PC-9 (cell line): ENCODE measurements around the gene CST9. TPM values are rescaled to one million over a fixed set of nuclear protein-coding genes. Genes with fewer than 3 reads are reported as not detected.

Experiments
- BruUV-seq: library from RNA; stranded (reverse); fragments of 400-500 nt; replicated peaks from 2 replicates; lab custom pipeline; 2021; lab: Mats Ljungman, UMichigan
- CTCF ChIA-PET: fragments of 300-600 bp; sonication (Branson Sonifier 250); formaldehyde crosslinking; loops from one replicate; lab custom pipeline; 2022; ENCODE audit warnings: antibody characterized with exemption; lab: Charles Lee
- POLR2A ChIA-PET: fragments of 300-600 bp; sonication (Branson Sonifier 250); formaldehyde crosslinking; loops from one replicate; lab custom pipeline; 2022; ENCODE audit warnings: antibody characterized with exemption; ENCODE audit not compliant: unreplicated experiment; lab: Charles Lee
- DNase-seq, 2 experiments: peaks; one replicate each; pipeline versions ENCODE4 v3.0.0 to v3.0.0-alpha.2; 2015 to 2022; ENCODE audit warnings: mixed read lengths in 1 of 2
- H2AFZ ChIP-seq: fragments of 200-600 bp; sonication (generic); 2 replicates; pipeline ENCODE4 v1.8.1; 2017; ENCODE audit warnings: antibody characterized with exemption
- H3F3A ChIP-seq: fragments of 200-600 bp; sonication (generic); 2 replicates; pipeline ENCODE4 v1.8.1; 2017; ENCODE audit warnings: antibody characterized with exemption, mild to moderate bottlenecking, low read depth; ENCODE audit not compliant: insufficient read depth
- H3K27ac ChIP-seq: fragments of 200-600 bp; sonication (generic); 2 replicates; pipeline ENCODE4 v1.6.1; 2016; ENCODE audit warnings: mixed run types
- H3K27me3 ChIP-seq: fragments of 200-600 bp; sonication (generic); 2 replicates; pipeline ENCODE4 v1.6.1; 2016; ENCODE audit warnings: low read depth, mixed run types; ENCODE audit not compliant: insufficient read depth
- H3K36me3 ChIP-seq: fragments of 200-600 bp; sonication (generic); 2 replicates; pipeline ENCODE4 v1.6.1; 2016; ENCODE audit warnings: low read depth, mixed run types
- H3K4me1 ChIP-seq: fragments of 200-600 bp; sonication (generic); replicated peaks from 2 replicates; pipeline ENCODE4 v1.6.1; 2016; ENCODE audit warnings: mixed run types; ENCODE audit not compliant: insufficient read depth
- H3K4me2 ChIP-seq: fragments of 200-600 bp; sonication (generic); 2 replicates; pipeline ENCODE4 v1.6.1; 2017; ENCODE audit warnings: mixed run types
- H3K4me3 ChIP-seq: fragments of 200-600 bp; sonication (generic); 2 replicates; pipeline ENCODE4 v1.6.1; 2016; ENCODE audit warnings: mixed run types
- H3K79me2 ChIP-seq: fragments of 200-600 bp; sonication (generic); 2 replicates; pipeline ENCODE4 v1.6.1; 2017; ENCODE audit warnings: low read depth, mixed run types
- H3K9me2 ChIP-seq: fragments of 200-600 bp; sonication (generic); 2 replicates; pipeline ENCODE4 v1.8.1; 2017; ENCODE audit warnings: mild to moderate bottlenecking; ENCODE audit not compliant: insufficient read depth
- H3K9me3 ChIP-seq: fragments of 200-600 bp; sonication (generic); 2 replicates; pipeline ENCODE4 v1.8.1; 2016; ENCODE audit warnings: low read depth; ENCODE audit not compliant: insufficient read depth
- H4K20me1 ChIP-seq: fragments of 200-600 bp; sonication (generic); 2 replicates; pipeline ENCODE4 v1.8.1; 2017; ENCODE audit not compliant: insufficient read depth
- EZH2 ChIP-seq: fragments of 200-600 bp; sonication (generic); IDR thresholded peaks from 2 replicates; pipeline ENCODE4 v1.8.0; 2017; ENCODE audit warnings: antibody characterized with exemption, low read depth
- intact Hi-C: fragments of 100-400 bp; cut with micrococcal nuclease; formaldehyde crosslinking; loops from one replicate; pipeline ENCODE4 v1.10.0; 2022; ENCODE audit not compliant: unreplicated experiment
- total RNA-seq: library from RNA; stranded (reverse); gene quantifications from 2 replicates; pipeline ENCODE4 v1.2.3, GENCODE V29; 2021
- TF ChIP-seq, protein P1 (sequence below): fragments of 200-600 bp; sonication (generic); conservative IDR thresholded peaks from 2 replicates; pipeline ENCODE4 v1.6.1; 2017; ENCODE audit warnings: mixed run types, antibody characterized with exemption, mild to moderate bottlenecking, moderate library complexity

The CST9 gene
- total RNA-seq, 1 experiment from 2014 or later = not detected

DNA sequence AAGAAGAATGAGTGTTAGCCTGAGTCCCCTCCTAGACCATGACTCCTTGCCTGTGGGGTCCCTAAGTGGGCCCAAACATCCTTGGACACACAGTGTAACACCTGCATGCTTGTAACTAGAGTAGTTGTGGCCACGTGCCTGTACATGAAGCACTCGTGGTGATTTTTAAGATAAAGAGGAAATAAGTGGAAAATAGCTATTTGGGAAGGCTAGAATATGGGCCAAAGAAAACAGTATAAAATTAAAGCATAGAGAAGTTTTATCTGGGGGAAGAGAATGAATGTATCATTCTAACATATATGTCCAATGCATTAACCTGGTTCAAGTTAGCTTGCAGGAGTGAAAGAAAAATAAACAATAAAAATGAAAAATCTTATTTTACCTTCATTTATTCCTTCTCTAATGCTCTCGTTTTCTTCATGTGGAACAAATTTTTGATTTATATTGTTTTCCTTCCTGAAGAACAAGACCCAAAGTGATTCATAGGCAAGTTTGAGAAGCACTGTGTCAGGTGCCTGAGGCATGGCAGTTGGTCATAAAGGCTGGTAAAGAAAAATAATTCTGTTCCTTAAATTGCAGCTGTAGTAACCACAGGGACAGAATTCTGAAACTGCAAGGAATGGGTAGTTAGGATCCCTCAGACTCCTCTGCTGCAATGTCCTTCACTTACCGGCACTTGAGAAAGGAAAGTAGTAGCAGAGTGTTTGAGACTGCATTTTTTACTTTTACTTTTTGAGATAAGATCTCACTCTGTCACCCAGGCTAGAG is 40.6 kb upstream of the CST9 start:
- no peak for TF ChIP-seq EZH2
- TF ChIP-seq, protein P1, sequence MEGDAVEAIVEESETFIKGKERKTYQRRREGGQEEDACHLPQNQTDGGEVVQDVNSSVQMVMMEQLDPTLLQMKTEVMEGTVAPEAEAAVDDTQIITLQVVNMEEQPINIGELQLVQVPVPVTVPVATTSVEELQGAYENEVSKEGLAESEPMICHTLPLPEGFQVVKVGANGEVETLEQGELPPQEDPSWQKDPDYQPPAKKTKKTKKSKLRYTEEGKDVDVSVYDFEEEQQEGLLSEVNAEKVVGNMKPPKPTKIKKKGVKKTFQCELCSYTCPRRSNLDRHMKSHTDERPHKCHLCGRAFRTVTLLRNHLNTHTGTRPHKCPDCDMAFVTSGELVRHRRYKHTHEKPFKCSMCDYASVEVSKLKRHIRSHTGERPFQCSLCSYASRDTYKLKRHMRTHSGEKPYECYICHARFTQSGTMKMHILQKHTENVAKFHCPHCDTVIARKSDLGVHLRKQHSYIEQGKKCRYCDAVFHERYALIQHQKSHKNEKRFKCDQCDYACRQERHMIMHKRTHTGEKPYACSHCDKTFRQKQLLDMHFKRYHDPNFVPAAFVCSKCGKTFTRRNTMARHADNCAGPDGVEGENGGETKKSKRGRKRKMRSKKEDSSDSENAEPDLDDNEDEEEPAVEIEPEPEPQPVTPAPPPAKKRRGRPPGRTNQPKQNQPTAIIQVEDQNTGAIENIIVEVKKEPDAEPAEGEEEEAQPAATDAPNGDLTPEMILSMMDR = no peak
- Histone ChIP-seq H2AFZ (no peak overlapping the region), H3K9me2 (no peaks in the 10 kb centered on the region), H3K36me3 (no peaks in the 10 kb centered on the region), H3K4me1 (peaks cover 36% of the 10 kb centered on the region), H3K4me2 (peak overlapping the region; percentile 28), H3K27me3 (no peaks in the 10 kb centered on the region), H3K4me3 (no peak overlapping the region), H3K79me2 (no peaks in the 10 kb centered on the region), H3K9me3 (no peaks in the 10 kb centered on the region), H3K27ac (peak overlapping the region; percentile 37; the same call in 1 of the 2 replicates), H3F3A (peaks cover 35% of the 10 kb centered on the region), H4K20me1 (no peaks in the 10 kb centered on the region)
- CTCF ChIA-PET = no interaction called here
- BruUV-seq = no TSS peak
- DNase-seq = peak in 1 of 2 experiments; percentile 89
- POLR2A ChIA-PET = no interaction called here
- intact Hi-C loops = loop anchor here (10.0 kb wide), 1 partner anchor 449 kb away; no protein-coding TSS in a partner anchor

DNA sequence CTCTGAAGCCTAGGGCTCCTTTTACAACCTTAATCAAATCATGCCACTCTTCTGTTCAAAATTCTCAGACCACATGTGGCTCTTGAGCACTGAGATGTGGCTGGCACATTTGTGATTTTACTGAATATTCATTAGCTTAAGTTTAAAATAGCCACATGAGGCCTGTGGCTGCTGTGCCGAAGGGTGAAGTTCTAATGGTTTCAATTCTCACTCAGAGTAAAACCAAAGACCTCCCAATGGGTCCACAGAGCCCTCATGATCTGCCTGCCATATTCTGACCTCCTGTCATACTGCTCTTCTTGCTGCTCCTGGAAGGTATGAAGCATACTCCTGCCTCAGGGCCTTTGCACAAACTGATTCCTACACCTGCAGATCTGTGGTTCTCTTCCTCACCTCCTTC is 39.9 kb upstream of the CST9 start:
- Histone ChIP-seq H2AFZ (no peak overlapping the region), H3K9me2 (no peaks in the 10 kb centered on the region), H3K4me2 (no peak overlapping the region), H3K4me1 (peaks cover 43% of the 10 kb centered on the region), H3K27ac (no peak overlapping the region), H3K4me3 (no peak overlapping the region), H3F3A (peaks cover 42% of the 10 kb centered on the region), H3K9me3 (no peaks in the 10 kb centered on the region), H3K36me3 (no peaks in the 10 kb centered on the region), H3K79me2 (no peaks in the 10 kb centered on the region), H4K20me1 (no peaks in the 10 kb centered on the region), H3K27me3 (no peaks in the 10 kb centered on the region)
- intact Hi-C loops = loop anchor here (10.0 kb wide), 1 partner anchor 449 kb away; no protein-coding TSS in a partner anchor
- no TSS peak for BruUV-seq
- CTCF ChIA-PET = no interaction called here
- TF ChIP-seq, protein P1 = no peak
- no peak for TF ChIP-seq EZH2
- peak in 1 of 2 experiments; percentile 6 for DNase-seq
- POLR2A ChIA-PET = no interaction called here

DNA sequence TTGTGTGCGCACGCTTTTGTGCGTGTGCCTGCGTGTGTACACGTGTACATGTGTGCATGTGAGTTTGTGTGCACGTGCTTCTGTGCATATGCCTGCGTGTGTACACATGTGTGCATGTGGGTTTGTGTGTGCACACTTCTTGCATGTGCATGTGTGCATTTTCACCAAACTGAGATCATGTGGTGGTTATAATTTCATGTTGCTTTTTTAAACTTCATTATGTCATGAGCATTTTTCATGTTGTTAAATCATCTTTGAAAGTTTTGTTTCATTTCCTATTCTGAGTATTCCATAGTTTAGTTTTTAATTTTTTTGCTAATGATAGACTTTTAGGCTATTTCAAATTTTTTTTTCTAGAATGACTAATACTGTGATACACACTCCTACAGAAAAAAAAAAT is 38.4 kb upstream of the CST9 start:
- TF ChIP-seq EZH2 = no peak
- TF ChIP-seq, protein P1 = no peak
- Histone ChIP-seq H3K9me3 (no peaks in the 10 kb centered on the region), H4K20me1 (no peaks in the 10 kb centered on the region), H3K79me2 (no peaks in the 10 kb centered on the region), H3K27me3 (no peaks in the 10 kb centered on the region), H3F3A (peaks cover 45% of the 10 kb centered on the region), H3K4me2 (no peak overlapping the region), H3K27ac (no peak overlapping the region), H3K9me2 (no peaks in the 10 kb centered on the region), H3K36me3 (no peaks in the 10 kb centered on the region), H3K4me1 (peaks cover 57% of the 10 kb centered on the region), H3K4me3 (no peak overlapping the region), H2AFZ (no peak overlapping the region)
- ChIA-PET POLR2A (no interaction called here), CTCF (no interaction called here)
- intact Hi-C loops = loop anchor here (5.0 to 10.0 kb wide), 2 partner anchors 37 to 451 kb away; partner anchors contain the start of gene CST9
- no TSS peak for BruUV-seq
- DNase-seq = peak in 1 of 2 experiments; percentile 33
